SKM-1 (cell line): ENCODE results near the gene CELF3.

Source experiments
- DNase-seq: peaks from one replicate; lab custom pipeline; 2025; ENCODE audit not compliant: unreplicated experiment; lab: John Stamatoyannopoulos, UW

Gene CELF3

GRCh38 chr1:151720974-151721787, 4.6 kb upstream of the CELF3 start, which contains the start of gene RIIAD1:
Gene RIIAD1, plus strand, starts transcription at chr1:151721522. Its CDS starts 15 bp downstream, at chr1:151721537.
- no peak for DNase-seq

GRCh38 chr1:151720554-151720953, 4.0 kb upstream of the CELF3 start:
- DNase-seq: no peak

GRCh38 chr1:151720125-151720524, 3.5 kb upstream of the CELF3 start:
- no peak for DNase-seq

- DNase-seq: no peak
Observed at GRCh38 chr1:151718666-151719065, 2.1 kb upstream of the CELF3 start.

- DNase-seq: no peak
Observed at GRCh38 chr1:151718011-151718431, 1.4 kb upstream of the CELF3 start.

- no peak for DNase-seq
Observed at GRCh38 chr1:151716405-151716762, 219 bp downstream of the CELF3 start.

- no peak for DNase-seq
Observed at GRCh38 chr1:151715726-151716404, 738 bp downstream of the CELF3 start.

- no peak for DNase-seq
Observed at GRCh38 chr1:151714820-151715725, 1.5 kb downstream of the CELF3 start.

- DNase-seq: no peak
Observed at GRCh38 chr1:151713874-151714273, 2.7 kb downstream of the CELF3 start.

GRCh38 chr1:151713044-151713443, 3.6 kb downstream of the CELF3 start:
- DNase-seq: no peak

GRCh38 chr1:151711951-151712350, 4.7 kb downstream of the CELF3 start:
- DNase-seq: no peak

- DNase-seq: no peak
Observed at GRCh38 chr1:151711044-151711800, 5.4 kb downstream of the CELF3 start.

- DNase-seq: no peak
Observed at GRCh38 chr1:151710187-151710840, 6.3 kb downstream of the CELF3 start.

- DNase-seq: no peak
Observed at GRCh38 chr1:151708891-151709290, 7.7 kb downstream of the CELF3 start.

GRCh38 chr1:151707541-151708065, 9.0 kb downstream of the CELF3 start:
- DNase-seq: no peak

- DNase-seq: no peak
Observed at GRCh38 chr1:151706464-151707415, 9.9 kb downstream of the CELF3 start.

GRCh38 chr1:151705753-151706463, 10.7 kb downstream of the CELF3 start:
- no peak for DNase-seq

GRCh38 chr1:151705146-151705545, 11.5 kb downstream of the CELF3 start:
- DNase-seq: no peak
